Mucosa of rectum (tissue), 2 donors: ENCODE measurements around the gene SHROOM1.

ENCODE experiments used
- H3K27ac ChIP-seq, 2 donors: one replicate each; pipeline ENCODE4 v1.7.0; 2013; ENCODE audit warnings: inconsistent platforms in 2 of 2, low read depth in 2 of 2, low read length in 2 of 2
- H3K27me3 ChIP-seq, 2 donors: one replicate each; pipeline ENCODE4 v1.7.0; 2013; ENCODE audit warnings: low read length in 2 of 2; ENCODE audit not compliant: control insufficient read depth in 2 of 2, insufficient read depth in 2 of 2
- H3K36me3 ChIP-seq, 2 donors: one replicate each; pipeline ENCODE4 v1.7.0; 2013; ENCODE audit warnings: low read length in 2 of 2; ENCODE audit not compliant: control insufficient read depth in 2 of 2, insufficient read depth in 2 of 2
- H3K4me1 ChIP-seq, 2 donors: one replicate each; pipeline ENCODE4 v1.7.0; 2013; ENCODE audit warnings: low read length in 2 of 2, mild to moderate bottlenecking in 1 of 2; ENCODE audit not compliant: control insufficient read depth in 2 of 2, insufficient read depth in 2 of 2
- H3K4me3 ChIP-seq, 2 donors: one replicate each; pipeline ENCODE4 v1.7.0; 2013; ENCODE audit warnings: low read length in 2 of 2
- H3K9ac ChIP-seq, 2 donors: one replicate each; pipeline ENCODE4 v1.7.0; 2013; ENCODE audit warnings: low read length in 2 of 2, low read depth in 1 of 2, mild to moderate bottlenecking in 1 of 2
- H3K9me3 ChIP-seq, 2 donors: one replicate each; pipeline ENCODE4 v1.7.0; 2013; ENCODE audit warnings: low read length in 2 of 2; ENCODE audit not compliant: control insufficient read depth in 2 of 2
- donor health status: healthy.
- donor health status: Normal muscosa, but diverticular disease.

Gene SHROOM1

DNA sequence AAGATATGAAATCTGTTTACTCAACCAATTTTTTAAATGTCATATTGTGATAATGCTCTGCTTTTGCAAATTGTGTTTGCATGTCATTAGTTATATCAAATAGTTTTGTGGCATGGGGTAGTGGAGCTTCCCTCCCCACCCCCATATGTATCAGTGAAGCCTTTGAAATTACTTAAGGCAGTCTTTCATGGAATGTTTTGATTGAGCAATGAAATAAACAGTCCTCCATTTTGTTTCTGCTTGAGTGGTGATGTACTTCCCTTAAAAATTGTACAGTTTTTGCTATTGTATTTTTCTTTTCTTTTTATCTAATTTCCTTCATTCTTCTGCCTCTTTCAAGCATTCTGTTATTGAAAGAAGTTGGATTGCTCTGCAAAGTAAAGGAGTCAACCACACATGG lies 13.9 kb downstream of the SHROOM1 start:
- H3K9ac ChIP-seq: no peak overlapping the region
- H3K4me3 ChIP-seq: no peak overlapping the region
- no peaks in the 10 kb centered on the region for H3K9me3 ChIP-seq
- peaks cover 7 to 18% of the 10 kb centered on the region in 2 donors for H3K4me1 ChIP-seq
- H3K36me3 ChIP-seq: no peaks in the 10 kb centered on the region
- no peak overlapping the region for H3K27ac ChIP-seq
- peaks cover 2 to 3% of the 10 kb centered on the region in 2 donors for H3K27me3 ChIP-seq

DNA sequence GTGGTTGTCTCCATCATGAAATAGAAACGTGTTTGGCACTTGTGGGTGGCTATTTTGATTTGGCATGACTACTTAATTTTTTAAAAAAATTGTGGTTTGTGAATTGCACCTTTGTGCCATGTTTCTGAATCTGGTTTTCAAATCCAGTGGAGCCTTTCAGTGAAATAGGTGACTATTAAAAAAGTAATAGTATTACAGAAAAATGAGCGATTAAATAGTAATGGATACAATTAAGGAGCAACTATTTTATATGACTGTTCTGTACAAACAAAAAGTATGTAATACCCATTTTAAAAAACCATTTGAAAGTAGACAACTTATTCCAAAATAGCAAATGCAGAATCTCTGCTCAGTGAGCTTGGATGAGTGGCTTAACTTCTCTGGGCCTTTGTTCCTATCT lies 14.4 kb downstream of the SHROOM1 start:
- Histone ChIP-seq H3K4me3 (no peak overlapping the region), H3K27me3 (peaks cover 2 to 3% of the 10 kb centered on the region in 2 donors), H3K36me3 (no peaks in the 10 kb centered on the region), H3K9ac (no peak overlapping the region), H3K27ac (no peak overlapping the region), H3K9me3 (no peaks in the 10 kb centered on the region), H3K4me1 (peaks cover 7 to 18% of the 10 kb centered on the region in 2 donors)

DNA sequence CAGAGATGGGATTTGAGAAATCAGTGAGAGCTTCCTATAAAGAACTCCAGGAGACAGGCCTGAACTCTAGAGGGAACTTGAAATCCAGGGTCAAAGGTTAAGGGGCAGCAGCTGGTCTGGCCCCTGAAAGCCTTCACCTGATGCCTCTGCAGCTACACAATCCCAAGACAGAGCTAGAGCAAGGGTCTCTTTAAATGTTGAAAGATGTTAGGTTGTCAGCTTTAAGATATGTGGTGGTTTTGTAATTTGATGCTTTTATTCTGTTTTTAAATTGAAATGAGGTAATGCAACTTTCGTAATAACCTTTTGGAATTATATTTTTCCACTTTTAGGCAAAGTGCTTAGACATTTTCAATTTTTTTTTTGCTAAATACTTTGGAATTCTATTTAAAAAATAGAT lies 15.0 kb downstream of the SHROOM1 start:
- peaks cover 7 to 18% of the 10 kb centered on the region in 2 donors for H3K4me1 ChIP-seq
- H3K9me3 ChIP-seq: no peaks in the 10 kb centered on the region

DNA sequence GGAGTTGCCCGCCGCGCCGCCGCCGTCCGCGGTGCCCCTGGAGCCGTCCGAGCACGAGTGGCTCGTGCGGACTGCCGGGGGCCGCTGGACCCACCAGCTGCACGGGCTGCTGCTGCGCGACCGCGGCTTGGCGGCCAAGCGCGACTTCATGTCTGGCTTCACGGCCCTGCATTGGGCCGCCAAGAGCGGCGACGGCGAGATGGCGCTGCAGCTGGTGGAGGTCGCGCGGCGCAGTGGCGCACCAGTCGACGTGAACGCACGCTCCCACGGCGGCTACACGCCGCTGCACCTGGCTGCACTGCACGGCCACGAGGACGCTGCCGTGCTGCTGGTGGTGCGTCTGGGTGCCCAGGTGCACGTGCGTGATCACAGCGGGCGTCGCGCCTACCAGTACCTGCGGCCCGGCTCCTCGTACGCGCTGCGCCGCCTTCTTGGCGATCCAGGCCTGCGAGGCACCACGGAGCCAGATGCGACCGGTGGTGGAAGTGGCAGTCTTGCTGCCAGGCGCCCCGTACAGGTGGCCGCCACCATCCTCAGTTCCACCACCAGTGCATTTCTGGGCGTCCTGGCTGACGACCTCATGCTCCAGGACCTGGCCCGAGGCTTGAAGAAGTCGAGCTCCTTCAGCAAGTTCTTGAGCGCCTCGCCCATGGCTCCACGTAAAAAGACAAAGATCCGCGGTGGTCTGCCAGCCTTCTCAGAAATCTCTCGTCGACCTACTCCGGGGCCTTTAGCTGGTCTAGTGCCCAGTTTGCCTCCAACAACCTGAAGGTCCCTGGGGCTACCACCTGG lies 15.7 kb downstream of the SHROOM1 start:
- H3K9ac ChIP-seq: peak overlapping the region in 1 of 2 donors; percentile 94
- H3K27me3 ChIP-seq: peaks cover 0 to 3% of the 10 kb centered on the region in 2 donors
- no peaks in the 10 kb centered on the region for H3K36me3 ChIP-seq
- H3K27ac ChIP-seq: no peak overlapping the region
- peaks cover 7 to 13% of the 10 kb centered on the region in 2 donors for H3K4me1 ChIP-seq
- peak overlapping the region in 1 of 2 donors; percentile 72 for H3K4me3 ChIP-seq
- no peaks in the 10 kb centered on the region for H3K9me3 ChIP-seq

More for the DNA sequence above, 15.0 kb downstream of the SHROOM1 start:
- no peak overlapping the region for H3K27ac ChIP-seq
- H3K36me3 ChIP-seq: no peaks in the 10 kb centered on the region
- no peak overlapping the region for H3K9ac ChIP-seq
- peaks cover 2 to 3% of the 10 kb centered on the region in 2 donors for H3K27me3 ChIP-seq
- no peak overlapping the region for H3K4me3 ChIP-seq

- H3K27ac ChIP-seq: peak overlapping the region; percentile 86 to 89
- peaks cover 10 to 11% of the 10 kb centered on the region in 2 donors for H3K4me1 ChIP-seq
- H3K9ac ChIP-seq: peak overlapping the region; percentile 56 to 94
- peaks cover 0 to 3% of the 10 kb centered on the region in 2 donors for H3K27me3 ChIP-seq
- H3K36me3 ChIP-seq: no peaks in the 10 kb centered on the region
- no peaks in the 10 kb centered on the region for H3K9me3 ChIP-seq
- H3K4me3 ChIP-seq: peak overlapping the region; percentile 69 to 72
These were observed 16.6 kb downstream of the SHROOM1 start for GRCh38 chr5:132813599-132814502.

DNA sequence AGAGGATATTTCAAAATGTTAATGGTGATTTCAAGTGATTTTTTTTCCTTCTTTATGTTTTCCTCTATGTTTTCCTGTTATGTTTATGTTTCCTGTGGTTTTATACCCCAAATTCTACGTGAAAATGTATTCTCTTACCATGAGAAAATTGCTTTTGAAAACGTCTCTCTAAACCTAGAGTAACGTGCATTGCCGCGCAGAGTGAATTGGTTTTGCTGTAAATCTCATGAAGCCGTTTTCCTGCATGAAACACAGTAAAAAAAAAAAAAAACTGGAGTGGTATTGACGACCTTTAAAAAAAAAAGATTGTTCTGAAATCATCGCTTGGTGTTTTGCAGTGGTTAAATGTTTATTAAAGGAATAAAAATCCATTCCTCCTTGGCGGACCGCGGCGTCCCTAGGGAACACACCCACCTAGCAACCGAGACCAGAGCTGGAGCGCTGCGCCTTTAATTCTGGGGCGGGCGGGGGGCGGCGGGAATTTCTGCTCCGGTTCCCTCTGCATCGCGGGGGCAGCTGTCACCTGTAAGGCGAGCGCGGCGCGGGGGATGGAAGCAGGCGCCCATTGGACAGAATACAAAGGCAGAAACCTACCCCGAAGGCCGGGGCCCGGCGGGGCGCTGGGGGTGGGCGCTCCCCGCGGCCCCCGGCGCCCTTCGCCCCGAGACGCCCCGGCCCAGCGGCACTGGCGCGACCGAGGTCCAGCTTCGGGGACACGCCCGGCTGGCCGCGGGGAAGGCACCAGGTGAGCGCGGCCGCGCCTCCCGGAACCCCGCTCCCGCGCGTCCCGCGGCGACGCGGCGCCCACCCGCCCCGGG lies 17.5 kb downstream of the SHROOM1 start, which contains the start of gene SOWAHA:
TSS of gene SOWAHA (plus strand) at position 522 of the 818 bp plus-strand sequence. CDS start 320 bp downstream, outside the sequence.
- no peaks in the 10 kb centered on the region for H3K36me3 ChIP-seq
- peaks cover 11 to 12% of the 10 kb centered on the region in 2 donors for H3K4me1 ChIP-seq
- H3K9me3 ChIP-seq: no peaks in the 10 kb centered on the region
- peak within 1 kb of the TSS; percentile 86 to 89 for H3K27ac ChIP-seq
- H3K9ac ChIP-seq: peak within 1 kb of the TSS; percentile 56 to 94
- H3K4me3 ChIP-seq: peak within 1 kb of the TSS; percentile 69 to 72
- H3K27me3 ChIP-seq: peaks cover 0 to 3% of the 10 kb centered on the region in 2 donors

DNA sequence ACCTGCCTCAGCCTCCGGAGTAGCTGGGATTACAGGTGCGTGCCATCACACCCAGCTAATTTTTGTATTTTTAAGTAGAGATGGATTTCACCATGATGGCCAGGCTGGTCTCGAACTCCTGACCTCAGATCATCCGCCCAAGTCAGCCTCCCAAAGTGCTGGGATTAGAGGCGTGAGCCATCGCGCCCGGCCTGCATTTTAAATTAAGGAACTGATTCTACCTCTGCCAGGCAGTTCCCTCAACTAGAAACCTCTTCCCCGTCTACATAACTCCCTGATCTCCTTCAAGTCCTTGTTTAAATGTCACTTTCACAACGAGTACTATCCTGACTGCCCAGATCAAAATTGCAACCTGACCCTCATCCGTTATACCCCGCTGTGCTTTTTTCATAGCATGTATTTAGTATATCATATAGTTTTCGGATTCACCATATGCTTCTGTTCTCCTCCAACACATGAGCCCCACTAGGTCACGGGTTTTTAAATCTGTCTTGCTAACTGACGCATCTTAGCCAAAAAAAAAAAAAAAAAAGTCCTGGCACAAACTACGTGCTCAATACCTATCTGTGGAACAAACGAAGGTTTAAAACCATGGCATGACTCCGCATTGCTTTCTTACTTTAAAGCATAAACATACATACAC lies 18.2 kb downstream of the SHROOM1 start:
- Histone ChIP-seq H3K36me3 (no peaks in the 10 kb centered on the region), H3K4me1 (peaks cover 12 to 14% of the 10 kb centered on the region in 2 donors), H3K27ac (no peak overlapping the region), H3K4me3 (peak overlapping the region; percentile 63 to 72), H3K9ac (peak overlapping the region in 1 of 2 donors; percentile 94), H3K27me3 (peaks cover 0 to 3% of the 10 kb centered on the region in 2 donors), H3K9me3 (no peaks in the 10 kb centered on the region)

DNA sequence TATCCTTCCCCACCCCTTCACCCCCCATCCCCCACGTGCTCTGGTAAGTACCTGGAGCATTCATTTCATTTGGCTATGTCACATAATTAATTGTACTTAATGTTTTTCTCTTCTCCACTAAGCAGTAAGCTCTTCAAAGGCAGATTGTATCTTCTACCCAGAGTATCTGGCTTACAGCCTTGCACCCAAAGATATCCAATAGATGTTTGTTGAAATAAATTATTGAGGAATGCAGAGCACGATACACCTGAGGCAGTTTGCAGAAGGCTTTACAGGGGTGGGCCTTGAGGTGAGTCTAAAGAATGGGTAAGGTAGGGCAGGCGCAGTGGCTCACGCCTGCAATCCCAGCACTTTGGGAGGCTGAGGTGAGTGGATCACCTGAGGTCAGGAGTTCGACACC lies 19.8 kb downstream of the SHROOM1 start:
- Histone ChIP-seq H3K4me1 (peaks cover 12 to 17% of the 10 kb centered on the region in 2 donors), H3K4me3 (no peak overlapping the region), H3K9me3 (no peaks in the 10 kb centered on the region), H3K27me3 (peaks cover 0 to 3% of the 10 kb centered on the region in 2 donors), H3K9ac (no peak overlapping the region), H3K27ac (no peak overlapping the region), H3K36me3 (no peaks in the 10 kb centered on the region)

- Histone ChIP-seq H3K9ac (peak overlapping the region in 1 of 2 donors; percentile 14), H3K27ac (peak overlapping the region in 1 of 2 donors; percentile 28), H3K4me1 (peaks cover 7 to 13% of the 10 kb centered on the region in 2 donors), H3K9me3 (no peaks in the 10 kb centered on the region), H3K36me3 (no peaks in the 10 kb centered on the region), H3K4me3 (no peak overlapping the region), H3K27me3 (peaks cover 0 to 3% of the 10 kb centered on the region in 2 donors)
These were observed 21.6 kb downstream of the SHROOM1 start for GRCh38 chr5:132808866-132809265.
